Measurements from ENCODE around the gene IFNE.
A peak's percentile ranks its signal among the peaks of the same experiment; 100 is the strongest.
"Not testable (repeated sequence)": the region's sequence is repeated elsewhere in the genome, so short reads cannot be mapped to it uniquely, and the experiment has no call there.

Gene IFNE

DNA sequence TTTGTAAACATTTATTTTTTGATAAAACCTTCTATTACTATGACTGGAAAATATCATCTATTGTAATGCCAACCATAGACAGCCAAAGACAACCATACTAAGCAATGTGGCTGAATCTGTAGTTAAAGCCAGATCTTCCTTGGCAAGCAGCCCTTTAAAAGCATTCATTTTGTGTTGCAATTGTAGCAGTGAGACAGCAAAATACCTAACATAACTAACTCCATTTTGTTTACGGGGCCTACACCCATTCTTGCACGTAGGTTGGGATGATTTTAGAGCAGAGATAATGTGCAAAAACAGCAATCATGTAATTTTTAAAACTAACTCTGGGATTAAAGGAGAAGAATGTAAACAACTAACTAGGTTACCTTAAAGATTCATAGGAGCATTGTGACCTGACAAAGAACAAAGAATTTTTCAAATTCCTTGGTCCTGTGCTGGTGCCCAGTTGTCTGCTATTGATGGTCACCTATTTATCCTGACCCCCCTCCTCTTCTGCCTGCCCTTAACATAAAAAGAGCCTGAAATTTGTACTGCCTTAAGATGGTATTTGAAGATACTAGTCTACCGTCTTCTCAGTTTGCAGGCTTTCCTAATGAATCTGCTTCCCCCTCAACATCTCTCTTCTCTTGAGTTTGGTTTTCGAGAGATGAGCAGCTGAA, 31.2 kb downstream of the IFNE start:
- no peaks in the 10 kb centered on the region for H3K9me3 ChIP-seq (ENCODE audit: low read depth, low read length)
- no peak for TF ChIP-seq FOXP2 (optimal IDR thresholded peaks at IDR 0.05; ENCODE audit: control extremely low read depth, extremely low read length, insufficient read depth)
- TF ChIP-seq POLR2AphosphoS5 (IDR thresholded peaks at IDR 0.05; ENCODE audit: borderline replicate concordance, low read depth, low read length): no peak
- TF ChIP-seq EZH2 (IDR thresholded peaks at IDR 0.05): no peak
- no peak overlapping the region for H3K27ac ChIP-seq
- H3K9ac ChIP-seq (ENCODE audit: insufficient read length): no peak overlapping the region
- H3K4me3 ChIP-seq: no peak overlapping the region
- no peak for DNase-seq (ENCODE audit: low read depth, low spot score)
- H3K36me3 ChIP-seq (ENCODE audit: insufficient read depth, low read length): no peaks in the 10 kb centered on the region

DNA sequence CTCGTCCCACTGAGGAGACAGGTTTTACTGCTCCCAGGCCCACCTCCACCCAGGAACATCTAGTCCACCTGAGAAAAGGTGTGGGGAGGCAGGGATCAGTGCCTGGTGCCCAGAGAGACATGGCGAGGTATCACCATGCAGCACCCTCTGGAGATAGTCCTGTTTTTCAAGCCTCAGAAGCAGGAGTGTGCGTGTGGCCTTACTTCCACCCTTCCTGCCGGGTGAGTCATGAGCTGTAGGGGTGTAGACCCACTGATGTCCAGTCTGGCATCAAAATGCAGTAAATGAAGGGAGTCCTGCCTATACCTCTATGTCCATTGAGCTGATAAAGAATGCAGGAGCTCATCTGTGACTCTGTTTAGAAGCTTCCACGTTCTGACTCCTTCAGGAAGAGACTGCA, 32.8 kb downstream of the IFNE start:
- not testable (repeated sequence) for H3K9me3 ChIP-seq (ENCODE audit: low read depth, low read length); H3K36me3 ChIP-seq (ENCODE audit: insufficient read depth, low read length)

DNA sequence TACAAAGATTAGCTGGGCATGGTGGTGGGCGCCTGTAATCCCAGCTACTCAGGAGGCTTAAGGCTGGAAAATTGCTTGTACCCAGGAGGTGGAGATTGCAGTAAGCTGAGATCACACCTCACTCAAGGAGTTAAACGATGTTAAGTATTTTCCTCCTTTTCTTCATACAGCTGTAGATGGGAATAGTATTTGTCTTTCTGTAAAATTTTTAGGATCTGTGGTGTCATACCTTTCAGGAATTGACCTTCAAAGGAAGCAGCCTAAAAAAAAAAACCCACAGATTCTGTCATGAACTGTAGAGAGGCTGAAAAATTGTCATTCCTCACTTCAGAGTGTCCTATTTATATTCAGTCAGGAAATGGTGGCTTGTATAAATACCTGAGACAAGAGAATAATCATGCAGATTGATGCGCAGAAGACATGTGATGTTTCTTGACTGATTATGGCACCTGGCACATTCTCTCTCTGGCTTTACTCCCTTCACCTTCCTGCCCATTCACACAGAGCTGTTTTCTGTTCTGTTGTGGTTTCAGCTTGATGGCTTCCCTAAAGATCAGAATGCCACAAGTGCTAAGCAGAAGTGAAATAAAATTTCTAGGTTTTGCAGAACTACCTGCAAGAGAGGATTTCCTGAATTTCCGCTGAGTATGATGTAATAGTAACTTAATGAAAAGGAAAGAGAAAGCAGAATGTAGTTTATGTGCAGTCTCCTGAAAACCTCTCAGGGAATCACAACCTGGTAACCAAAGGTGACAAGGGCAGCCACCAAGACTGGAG, 38.1 kb downstream of the IFNE start:
- H3K36me3 ChIP-seq (ENCODE audit: insufficient read depth, low read length): no peaks in the 10 kb centered on the region
- H3K27ac ChIP-seq: no peak overlapping the region
- no peak overlapping the region for H3K9ac ChIP-seq (ENCODE audit: insufficient read length)
- TF ChIP-seq POLR2AphosphoS5 (IDR thresholded peaks at IDR 0.05; ENCODE audit: borderline replicate concordance, low read depth, low read length): no peak
- TF ChIP-seq EZH2 (IDR thresholded peaks at IDR 0.05): no peak
- TF ChIP-seq FOXP2 (optimal IDR thresholded peaks at IDR 0.05; ENCODE audit: control extremely low read depth, extremely low read length, insufficient read depth): no peak
- no peaks in the 10 kb centered on the region for H3K9me3 ChIP-seq (ENCODE audit: low read depth, low read length)
- no peak for DNase-seq (ENCODE audit: low read depth, low spot score)
- no peak overlapping the region for H3K4me3 ChIP-seq

More for the DNA sequence above, 32.8 kb downstream of the IFNE start:
- not testable (repeated sequence) for H3K9ac ChIP-seq (ENCODE audit: insufficient read length); DNase-seq (ENCODE audit: low read depth, low spot score); H3K27ac ChIP-seq; H3K4me3 ChIP-seq

DNA sequence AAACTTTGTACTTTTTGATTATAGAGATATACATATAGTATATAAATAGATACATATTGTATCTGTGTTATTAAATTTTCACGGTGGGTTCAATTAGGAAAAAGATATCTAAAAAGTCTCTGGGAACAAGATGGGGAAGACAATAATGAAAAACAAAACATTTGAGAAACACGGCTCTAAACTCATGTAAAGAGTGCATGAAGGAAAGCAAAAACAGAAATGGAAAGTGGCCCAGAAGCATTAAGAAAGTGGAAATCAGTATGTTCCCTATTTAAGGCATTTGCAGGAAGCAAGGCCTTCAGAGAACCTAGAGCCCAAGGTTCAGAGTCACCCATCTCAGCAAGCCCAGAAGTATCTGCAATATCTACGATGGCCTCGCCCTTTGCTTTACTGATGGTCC, 42.0 kb downstream of the IFNE start, which contains the start of gene IFNA1:
Gene IFNA1, plus strand, starts transcription at position 301 of the 400 bp plus-strand sequence. Its CDS starts 69 bp downstream, at position 370.
- Histone ChIP-seq H3K27ac (no peak within 1 kb of the TSS), H3K9ac (ENCODE audit: insufficient read length) (no peak within 1 kb of the TSS), H3K36me3 (ENCODE audit: insufficient read depth, low read length) (no peaks in the 10 kb centered on the region), H3K4me3 (no peak within 1 kb of the TSS), H3K9me3 (ENCODE audit: low read depth, low read length) (no peaks in the 10 kb centered on the region)
- no peak for DNase-seq (ENCODE audit: low read depth, low spot score)
- TF ChIP-seq POLR2AphosphoS5 (IDR thresholded peaks at IDR 0.05; ENCODE audit: borderline replicate concordance, low read depth, low read length) (no peak), FOXP2 (optimal IDR thresholded peaks at IDR 0.05; ENCODE audit: control extremely low read depth, extremely low read length, insufficient read depth) (no peak), EZH2 (IDR thresholded peaks at IDR 0.05) (no peak)

DNA sequence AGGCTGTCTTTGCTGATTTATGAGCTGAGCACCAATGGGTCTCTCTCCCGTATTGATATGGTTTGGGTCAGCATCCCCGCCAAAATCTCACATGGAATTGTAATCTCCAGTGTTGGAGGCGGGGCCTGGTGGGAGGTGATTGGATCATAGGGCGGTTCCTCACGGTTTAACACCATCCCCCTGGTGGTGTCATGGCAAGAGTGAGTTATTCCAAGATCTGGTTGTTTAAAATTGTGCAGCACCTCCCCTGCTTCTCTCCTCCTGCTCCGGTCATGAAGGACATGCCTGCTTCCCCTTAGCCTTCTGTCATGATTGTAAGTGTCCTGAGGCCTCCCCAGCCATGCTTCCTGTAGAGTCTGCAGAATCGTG, 47.1 kb downstream of the IFNE start:
- H3K4me3 ChIP-seq; H3K36me3 ChIP-seq (ENCODE audit: insufficient read depth, low read length); H3K27ac ChIP-seq; H3K9me3 ChIP-seq (ENCODE audit: low read depth, low read length); DNase-seq (ENCODE audit: low read depth, low spot score); H3K9ac ChIP-seq (ENCODE audit: insufficient read length): not testable (repeated sequence)

DNA sequence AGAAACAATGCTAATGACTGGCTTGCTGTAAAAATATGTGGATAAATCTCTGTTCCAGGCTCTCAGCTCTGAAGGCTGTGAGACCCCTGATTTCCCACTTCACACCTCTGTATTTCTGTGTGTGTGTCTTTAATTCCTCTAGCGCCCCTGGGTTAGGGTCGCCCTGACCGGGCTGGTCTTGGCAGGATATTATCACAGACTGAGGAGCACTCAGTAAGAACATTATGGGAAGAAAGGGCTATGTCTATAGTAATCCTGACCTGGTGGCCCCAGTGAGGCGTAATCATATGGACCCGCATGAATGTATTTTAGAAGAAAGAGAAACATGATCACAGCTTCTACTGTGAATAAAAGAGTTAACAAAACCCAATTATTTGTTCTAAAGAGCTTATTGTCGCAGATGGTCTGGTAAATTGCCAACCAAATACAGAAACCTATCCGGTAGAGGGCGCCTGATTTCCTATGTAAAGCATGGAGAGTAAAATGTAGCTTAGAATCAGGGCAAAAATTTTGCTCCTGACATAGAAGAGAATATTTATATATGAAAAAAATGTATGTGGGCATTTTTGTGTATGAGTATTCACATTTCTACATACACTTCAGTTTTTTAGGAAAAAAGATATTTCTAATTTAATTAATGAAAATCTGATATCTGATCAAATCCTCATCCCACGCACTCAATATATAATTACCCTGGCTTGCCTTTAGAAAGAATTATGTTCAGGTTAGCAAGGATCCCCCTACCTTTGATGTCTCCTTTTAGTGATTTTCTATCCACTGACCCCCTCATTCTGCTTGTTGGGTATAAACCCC, 47.7 kb downstream of the IFNE start:
- H3K4me3 ChIP-seq: no peak overlapping the region
- no peaks in the 10 kb centered on the region for H3K36me3 ChIP-seq (ENCODE audit: insufficient read depth, low read length)
- TF ChIP-seq FOXP2 (optimal IDR thresholded peaks at IDR 0.05; ENCODE audit: control extremely low read depth, extremely low read length, insufficient read depth): no peak
- TF ChIP-seq EZH2 (IDR thresholded peaks at IDR 0.05): no peak
- TF ChIP-seq POLR2AphosphoS5 (IDR thresholded peaks at IDR 0.05; ENCODE audit: borderline replicate concordance, low read depth, low read length): no peak
- H3K9me3 ChIP-seq (ENCODE audit: low read depth, low read length): no peaks in the 10 kb centered on the region
- H3K27ac ChIP-seq: no peak overlapping the region
- no peak overlapping the region for H3K9ac ChIP-seq (ENCODE audit: insufficient read length)
- DNase-seq (ENCODE audit: low read depth, low spot score): peak; percentile 40

DNA sequence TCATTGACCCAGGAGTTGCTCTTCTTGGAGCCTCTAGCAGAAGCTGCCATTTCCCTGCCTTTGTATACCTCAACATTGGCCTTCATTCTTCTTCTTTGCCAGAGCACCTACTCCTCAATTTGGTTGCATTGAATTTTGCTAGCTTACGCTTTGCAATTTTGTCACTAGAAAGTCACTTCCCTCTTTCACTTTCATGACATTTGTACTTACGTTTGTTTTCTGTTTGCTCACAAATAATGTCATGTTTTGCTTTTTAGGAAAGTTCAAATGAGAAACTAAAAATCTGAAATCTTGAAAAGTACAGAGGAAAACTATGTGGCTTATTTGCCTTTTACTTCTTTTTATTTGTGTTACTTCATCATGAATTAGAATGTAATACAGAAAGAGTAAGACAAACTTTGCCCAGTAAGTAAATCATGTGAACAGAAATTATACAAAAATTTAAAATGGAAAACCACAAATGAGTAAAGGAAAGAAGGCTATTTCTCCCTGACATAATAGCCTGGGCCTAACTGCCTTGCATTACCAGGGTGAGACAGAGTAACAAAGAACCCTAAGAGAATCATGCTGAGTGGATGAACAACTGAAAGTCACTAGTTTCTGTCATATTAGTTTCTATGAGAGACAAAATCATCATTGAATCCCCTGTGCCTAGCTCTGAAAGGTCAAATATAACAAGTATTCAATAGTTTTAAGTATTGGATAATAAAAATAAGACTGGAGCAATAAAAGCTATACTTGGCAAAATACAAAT, 49.3 kb downstream of the IFNE start:
- Histone ChIP-seq H3K27ac (no peak overlapping the region), H3K4me3 (no peak overlapping the region), H3K9me3 (ENCODE audit: low read depth, low read length) (no peaks in the 10 kb centered on the region), H3K9ac (ENCODE audit: insufficient read length) (no peak overlapping the region), H3K36me3 (ENCODE audit: insufficient read depth, low read length) (no peaks in the 10 kb centered on the region)
- no peak for DNase-seq (ENCODE audit: low read depth, low spot score)
- TF ChIP-seq POLR2AphosphoS5 (IDR thresholded peaks at IDR 0.05; ENCODE audit: borderline replicate concordance, low read depth, low read length) (no peak), EZH2 (IDR thresholded peaks at IDR 0.05) (no peak), FOXP2 (optimal IDR thresholded peaks at IDR 0.05; ENCODE audit: control extremely low read depth, extremely low read length, insufficient read depth) (no peak)

Measured in SK-N-MC (cell line).